ENCODE measurements around the gene PSME2. TPM values are rescaled to one million over a fixed set of nuclear protein-coding genes. Genes with fewer than 3 reads are reported as not detected.
A peak's percentile ranks its signal among the peaks of the same experiment; 100 is the strongest.

Gene PSME2
- total and polyA plus RNA-seq, 2 of the 13 experiments (the other 11 are each of a cell fraction or from before 2014, with no cell fraction given) = 332 to 716 TPM

DNA sequence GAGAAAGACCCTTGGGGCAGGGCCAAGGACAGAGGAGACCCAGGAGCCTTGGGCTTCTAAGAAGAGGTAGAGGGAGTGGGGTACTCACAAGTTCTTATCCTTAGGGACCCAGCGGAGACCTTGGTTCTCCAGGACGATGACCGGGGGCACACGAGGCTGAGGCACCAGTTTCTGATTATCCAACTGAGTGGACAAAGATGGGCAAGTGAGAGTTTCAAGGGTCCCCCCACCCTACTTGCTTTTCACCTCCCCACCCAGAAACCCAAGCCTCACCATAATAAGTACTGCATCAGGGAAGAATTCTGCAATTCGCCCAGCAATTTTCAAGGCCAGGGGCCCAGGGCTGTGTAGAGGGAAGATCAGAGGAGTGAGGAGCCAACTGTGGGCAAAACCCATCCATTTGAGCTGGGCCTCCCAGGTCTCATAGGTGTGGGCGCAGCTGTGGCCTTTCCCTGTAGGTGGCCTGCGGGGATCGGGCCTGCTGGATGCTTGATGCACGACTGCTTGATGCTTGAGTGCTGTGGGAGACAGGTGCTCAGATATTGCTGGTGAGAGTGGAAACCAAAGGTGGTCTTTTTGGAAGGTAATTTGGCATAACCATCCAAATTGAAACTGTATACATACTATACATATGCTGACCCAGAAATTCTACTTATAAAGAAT is 7.0 kb downstream of the PSME2 start (continued):
- TF ChIP-seq, protein P1, sequence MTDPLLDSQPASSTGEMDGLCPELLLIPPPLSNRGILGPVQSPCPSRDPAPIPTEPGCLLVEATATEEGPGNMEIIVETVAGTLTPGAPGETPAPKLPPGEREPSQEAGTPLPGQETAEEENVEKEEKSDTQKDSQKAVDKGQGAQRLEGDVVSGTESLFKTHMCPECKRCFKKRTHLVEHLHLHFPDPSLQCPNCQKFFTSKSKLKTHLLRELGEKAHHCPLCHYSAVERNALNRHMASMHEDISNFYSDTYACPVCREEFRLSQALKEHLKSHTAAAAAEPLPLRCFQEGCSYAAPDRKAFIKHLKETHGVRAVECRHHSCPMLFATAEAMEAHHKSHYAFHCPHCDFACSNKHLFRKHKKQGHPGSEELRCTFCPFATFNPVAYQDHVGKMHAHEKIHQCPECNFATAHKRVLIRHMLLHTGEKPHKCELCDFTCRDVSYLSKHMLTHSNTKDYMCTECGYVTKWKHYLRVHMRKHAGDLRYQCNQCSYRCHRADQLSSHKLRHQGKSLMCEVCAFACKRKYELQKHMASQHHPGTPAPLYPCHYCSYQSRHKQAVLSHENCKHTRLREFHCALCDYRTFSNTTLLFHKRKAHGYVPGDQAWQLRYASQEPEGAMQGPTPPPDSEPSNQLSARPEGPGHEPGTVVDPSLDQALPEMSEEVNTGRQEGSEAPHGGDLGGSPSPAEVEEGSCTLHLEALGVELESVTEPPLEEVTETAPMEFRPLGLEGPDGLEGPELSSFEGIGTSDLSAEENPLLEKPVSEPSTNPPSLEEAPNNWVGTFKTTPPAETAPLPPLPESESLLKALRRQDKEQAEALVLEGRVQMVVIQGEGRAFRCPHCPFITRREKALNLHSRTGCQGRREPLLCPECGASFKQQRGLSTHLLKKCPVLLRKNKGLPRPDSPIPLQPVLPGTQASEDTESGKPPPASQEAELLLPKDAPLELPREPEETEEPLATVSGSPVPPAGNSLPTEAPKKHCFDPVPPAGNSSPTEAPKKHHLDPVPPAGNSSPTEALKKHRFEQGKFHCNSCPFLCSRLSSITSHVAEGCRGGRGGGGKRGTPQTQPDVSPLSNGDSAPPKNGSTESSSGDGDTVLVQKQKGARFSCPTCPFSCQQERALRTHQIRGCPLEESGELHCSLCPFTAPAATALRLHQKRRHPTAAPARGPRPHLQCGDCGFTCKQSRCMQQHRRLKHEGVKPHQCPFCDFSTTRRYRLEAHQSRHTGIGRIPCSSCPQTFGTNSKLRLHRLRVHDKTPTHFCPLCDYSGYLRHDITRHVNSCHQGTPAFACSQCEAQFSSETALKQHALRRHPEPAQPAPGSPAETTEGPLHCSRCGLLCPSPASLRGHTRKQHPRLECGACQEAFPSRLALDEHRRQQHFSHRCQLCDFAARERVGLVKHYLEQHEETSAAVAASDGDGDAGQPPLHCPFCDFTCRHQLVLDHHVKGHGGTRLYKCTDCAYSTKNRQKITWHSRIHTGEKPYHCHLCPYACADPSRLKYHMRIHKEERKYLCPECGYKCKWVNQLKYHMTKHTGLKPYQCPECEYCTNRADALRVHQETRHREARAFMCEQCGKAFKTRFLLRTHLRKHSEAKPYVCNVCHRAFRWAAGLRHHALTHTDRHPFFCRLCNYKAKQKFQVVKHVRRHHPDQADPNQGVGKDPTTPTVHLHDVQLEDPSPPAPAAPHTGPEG (CRISPR knock-in tag; IDR thresholded peaks at IDR 0.05) = no peak
- TF ChIP-seq, protein P2, sequence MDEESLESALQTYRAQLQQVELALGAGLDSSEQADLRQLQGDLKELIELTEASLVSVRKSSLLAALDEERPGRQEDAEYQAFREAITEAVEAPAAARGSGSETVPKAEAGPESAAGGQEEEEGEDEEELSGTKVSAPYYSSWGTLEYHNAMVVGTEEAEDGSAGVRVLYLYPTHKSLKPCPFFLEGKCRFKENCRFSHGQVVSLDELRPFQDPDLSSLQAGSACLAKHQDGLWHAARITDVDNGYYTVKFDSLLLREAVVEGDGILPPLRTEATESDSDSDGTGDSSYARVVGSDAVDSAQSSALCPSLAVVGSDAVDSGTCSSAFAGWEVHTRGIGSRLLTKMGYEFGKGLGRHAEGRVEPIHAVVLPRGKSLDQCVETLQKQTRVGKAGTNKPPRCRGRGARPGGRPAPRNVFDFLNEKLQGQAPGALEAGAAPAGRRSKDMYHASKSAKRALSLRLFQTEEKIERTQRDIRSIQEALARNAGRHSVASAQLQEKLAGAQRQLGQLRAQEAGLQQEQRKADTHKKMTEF (CRISPR knock-in tag; IDR thresholded peaks at IDR 0.05) = no peak
- TF ChIP-seq ELF3 (CRISPR knock-in tag; IDR thresholded peaks at IDR 0.05) (peak; percentile 65; the same call in 1 of the 2 replicates), ZNF282 (IDR thresholded peaks at IDR 0.05; ENCODE audit: partially characterized antibody) (no peak), ASH2L (IDR thresholded peaks at IDR 0.05; ENCODE audit: insufficient read length, low read depth, low read length) (no peak), ZBTB38 (CRISPR knock-in tag; IDR thresholded peaks at IDR 0.05) (peak; percentile 91), GATA4 (IDR thresholded peaks at IDR 0.05; ENCODE audit: borderline replicate concordance, low read depth) (no peak), RXRB (CRISPR knock-in tag; IDR thresholded peaks at IDR 0.05; ENCODE audit: borderline replicate concordance) (peak; percentile 33; the same call in 1 of the 2 replicates), MYC (CRISPR knock-in tag; IDR thresholded peaks at IDR 0.05; ENCODE audit: borderline replicate concordance) (peak; percentile 20; the same call in 1 of the 2 replicates), KLF9 (CRISPR knock-in tag; IDR thresholded peaks at IDR 0.05; ENCODE audit: low read depth) (0 out of 2 replicates have a peak, but pooled peaks have one; percentile 44), SOX5 (CRISPR knock-in tag; IDR thresholded peaks at IDR 0.05; ENCODE audit: borderline replicate concordance) (no peak), ZNF331 (CRISPR knock-in tag; IDR thresholded peaks at IDR 0.05) (peak; percentile 75), RXRA (CRISPR knock-in tag; IDR thresholded peaks at IDR 0.05) (0 out of 2 replicates have a peak, but pooled peaks have one; percentile 40), PHB2 (IDR thresholded peaks at IDR 0.05; ENCODE audit: partially characterized antibody) (no peak), RBFOX2 (IDR thresholded peaks at IDR 0.05; ENCODE audit: low read depth, low read length) (no peak)
- TF ChIP-seq, protein P3, sequence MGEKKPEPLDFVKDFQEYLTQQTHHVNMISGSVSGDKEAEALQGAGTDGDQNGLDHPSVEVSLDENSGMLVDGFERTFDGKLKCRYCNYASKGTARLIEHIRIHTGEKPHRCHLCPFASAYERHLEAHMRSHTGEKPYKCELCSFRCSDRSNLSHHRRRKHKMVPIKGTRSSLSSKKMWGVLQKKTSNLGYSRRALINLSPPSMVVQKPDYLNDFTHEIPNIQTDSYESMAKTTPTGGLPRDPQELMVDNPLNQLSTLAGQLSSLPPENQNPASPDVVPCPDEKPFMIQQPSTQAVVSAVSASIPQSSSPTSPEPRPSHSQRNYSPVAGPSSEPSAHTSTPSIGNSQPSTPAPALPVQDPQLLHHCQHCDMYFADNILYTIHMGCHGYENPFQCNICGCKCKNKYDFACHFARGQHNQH (CRISPR knock-in tag; IDR thresholded peaks at IDR 0.05) = peak; percentile 12; the same call in 1 of the 2 replicates
- TF ChIP-seq, protein P4, sequence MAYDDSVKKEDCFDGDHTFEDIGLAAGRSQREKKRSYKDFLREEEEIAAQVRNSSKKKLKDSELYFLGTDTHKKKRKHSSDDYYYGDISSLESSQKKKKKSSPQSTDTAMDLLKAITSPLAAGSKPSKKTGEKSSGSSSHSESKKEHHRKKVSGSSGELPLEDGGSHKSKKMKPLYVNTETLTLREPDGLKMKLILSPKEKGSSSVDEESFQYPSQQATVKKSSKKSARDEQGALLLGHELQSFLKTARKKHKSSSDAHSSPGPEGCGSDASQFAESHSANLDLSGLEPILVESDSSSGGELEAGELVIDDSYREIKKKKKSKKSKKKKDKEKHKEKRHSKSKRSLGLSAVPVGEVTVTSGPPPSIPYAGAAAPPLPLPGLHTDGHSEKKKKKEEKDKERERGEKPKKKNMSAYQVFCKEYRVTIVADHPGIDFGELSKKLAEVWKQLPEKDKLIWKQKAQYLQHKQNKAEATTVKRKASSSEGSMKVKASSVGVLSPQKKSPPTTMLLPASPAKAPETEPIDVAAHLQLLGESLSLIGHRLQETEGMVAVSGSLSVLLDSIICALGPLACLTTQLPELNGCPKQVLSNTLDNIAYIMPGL (CRISPR knock-in tag; IDR thresholded peaks at IDR 0.05; ENCODE audit: borderline replicate concordance in 1 of 2, low read depth in 1 of 2) = peak in 1 of 2 experiments; percentile 56; a peak in 1 of 4 replicates
